HG03196 (cell line): ENCODE data around the gene NT5C3B.
"Not testable (repeated sequence)": the region's sequence is repeated elsewhere in the genome, so short reads cannot be mapped to it uniquely, and the experiment has no call there.

Source experiments
- ATAC-seq: cut with Tn5 transposase; IDR thresholded peaks from one replicate; pipeline ENCODE4 v1.9.1; 2021; ENCODE audit not compliant: unreplicated experiment

The NT5C3B gene

DNA sequence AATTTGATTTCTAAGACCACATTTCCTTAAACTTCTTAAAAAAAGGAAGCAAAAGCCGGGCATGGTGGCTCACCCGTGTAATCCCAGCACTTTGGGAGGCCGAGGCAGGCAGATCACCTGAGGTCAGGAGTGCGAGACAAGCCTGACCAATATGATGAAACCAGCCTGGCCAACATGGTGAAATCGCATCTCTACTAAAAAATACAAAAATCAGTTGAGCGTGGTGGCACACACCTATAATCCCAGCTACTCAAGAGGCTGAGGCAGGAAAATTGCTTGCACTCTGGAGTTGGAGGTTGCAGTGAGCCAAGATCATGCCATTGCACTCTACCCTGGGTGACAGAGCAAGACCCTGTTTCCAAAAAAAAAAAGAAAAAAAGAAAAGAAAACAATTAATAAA lies 4.7 kb upstream of the NT5C3B start:
- ATAC-seq: not testable (repeated sequence)

DNA sequence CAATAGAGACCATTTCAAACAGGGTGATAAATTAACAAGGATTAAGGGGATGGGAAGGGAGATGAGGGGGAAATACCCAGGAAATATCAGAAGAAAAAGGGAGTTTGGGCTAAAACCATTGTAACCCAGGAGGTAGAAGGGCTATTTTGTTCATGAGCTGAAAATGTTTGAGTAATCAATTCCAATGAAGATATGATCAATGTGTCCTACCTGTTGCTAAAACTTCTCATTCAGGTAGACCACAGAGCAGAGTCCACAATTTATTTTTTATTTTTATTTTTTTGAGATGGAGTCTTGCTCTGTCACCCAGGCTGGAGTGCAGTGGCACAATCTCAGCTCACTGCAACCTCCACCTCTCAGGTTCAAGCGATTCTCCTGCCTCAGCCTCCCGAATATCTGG lies 3.4 kb upstream of the NT5C3B start:
- not testable (repeated sequence) for ATAC-seq

DNA sequence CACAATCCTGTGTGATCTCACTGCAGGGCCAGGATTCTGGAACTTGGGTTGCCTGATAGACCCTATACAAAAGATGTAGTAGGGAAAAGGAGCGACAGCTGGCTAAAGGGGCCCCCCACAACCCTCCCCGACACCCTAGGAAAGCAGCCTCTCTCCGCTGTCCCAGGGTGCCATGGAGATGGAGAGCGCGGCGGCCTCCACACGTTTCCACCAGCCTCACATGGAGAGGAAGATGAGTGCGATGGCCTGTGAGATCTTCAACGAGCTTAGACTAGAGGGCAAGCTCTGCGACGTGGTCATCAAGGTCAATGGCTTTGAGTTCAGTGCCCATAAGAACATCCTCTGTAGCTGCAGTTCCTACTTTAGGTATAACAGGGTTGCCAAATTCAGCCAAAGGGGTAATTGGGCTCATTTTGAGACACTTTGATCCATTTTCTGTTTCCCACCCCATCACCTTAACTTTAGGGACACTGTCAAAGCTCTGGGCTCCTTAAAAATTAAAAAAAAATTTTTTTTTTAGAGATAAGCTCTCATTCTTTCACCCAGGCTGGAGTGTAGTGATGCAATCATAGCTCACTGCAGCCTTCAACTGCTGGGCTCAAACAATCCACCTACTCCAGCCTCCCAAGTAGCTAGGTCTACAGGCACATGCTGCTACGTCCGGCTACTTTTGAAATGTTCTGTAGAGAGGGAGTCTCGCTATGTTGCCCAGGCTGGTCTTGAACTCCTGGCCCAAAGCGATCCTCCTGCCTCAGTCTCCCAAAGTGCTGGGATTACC lies 1.9 kb upstream of the NT5C3B start, which contains the start of gene KLHL10:
Gene KLHL10 (plus strand): TSS at position 65 of the 778 bp plus-strand sequence. CDS start 108 bp downstream, at position 173.
- ATAC-seq: no peak

DNA sequence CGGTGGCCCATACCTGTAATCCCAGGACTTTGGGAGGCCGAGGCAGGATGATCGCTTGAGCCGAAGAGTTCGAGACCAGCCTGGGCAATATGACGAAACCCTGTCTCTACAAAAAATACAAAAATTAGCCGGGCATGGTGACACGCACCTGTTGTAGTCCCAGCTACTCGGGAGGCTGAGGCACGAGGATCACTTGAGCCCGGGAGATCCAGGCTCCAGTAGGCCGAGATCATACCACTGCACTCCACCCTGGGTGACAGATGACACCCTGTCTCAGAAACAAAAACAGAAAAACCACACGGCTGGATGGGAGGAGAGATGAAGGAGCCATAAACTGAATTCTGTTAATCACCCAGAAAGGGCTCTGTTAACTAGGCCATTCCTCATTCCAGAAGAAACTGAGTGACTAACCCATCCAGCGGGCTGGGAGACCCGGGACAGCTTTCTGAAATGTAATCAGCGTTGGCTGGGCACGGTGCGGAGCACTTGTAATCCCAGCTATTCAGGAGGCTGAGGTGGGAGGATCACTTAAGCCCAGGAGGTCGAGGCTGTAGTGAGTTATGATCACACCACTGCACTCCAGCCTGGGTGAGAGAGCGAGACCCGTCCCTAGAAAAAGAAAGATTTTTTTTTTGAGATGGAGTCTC lies 641 bp upstream of the NT5C3B start:
- no peak for ATAC-seq

DNA sequence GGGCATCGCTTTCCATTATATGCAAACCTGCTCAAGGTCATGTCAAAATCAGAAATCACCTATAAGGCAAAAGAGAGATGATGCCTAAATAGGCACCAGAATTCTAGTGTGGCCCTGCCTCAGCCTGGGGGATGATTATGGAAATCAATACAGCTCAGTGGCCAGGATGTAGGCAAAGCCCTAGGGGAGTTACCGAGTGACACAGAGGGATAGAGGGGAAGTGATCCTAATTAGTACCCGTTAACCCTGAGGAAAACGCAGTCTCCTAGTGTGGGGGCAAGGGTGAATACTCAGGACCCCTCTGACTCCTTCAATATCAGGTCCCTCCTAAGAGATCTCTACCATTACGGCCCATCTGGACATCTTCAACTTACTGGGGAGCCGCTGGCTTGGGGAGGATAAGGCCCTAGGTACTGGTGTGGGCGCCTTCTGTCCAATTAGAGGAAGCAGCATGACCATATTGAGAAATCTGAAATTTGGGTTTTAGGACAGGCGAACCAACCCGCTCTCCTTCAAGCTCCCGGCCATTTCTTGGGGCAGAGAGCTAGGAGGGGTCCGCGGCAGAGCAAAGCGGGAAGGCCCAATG lies 725 bp downstream of the NT5C3B start:
- no peak for ATAC-seq

DNA sequence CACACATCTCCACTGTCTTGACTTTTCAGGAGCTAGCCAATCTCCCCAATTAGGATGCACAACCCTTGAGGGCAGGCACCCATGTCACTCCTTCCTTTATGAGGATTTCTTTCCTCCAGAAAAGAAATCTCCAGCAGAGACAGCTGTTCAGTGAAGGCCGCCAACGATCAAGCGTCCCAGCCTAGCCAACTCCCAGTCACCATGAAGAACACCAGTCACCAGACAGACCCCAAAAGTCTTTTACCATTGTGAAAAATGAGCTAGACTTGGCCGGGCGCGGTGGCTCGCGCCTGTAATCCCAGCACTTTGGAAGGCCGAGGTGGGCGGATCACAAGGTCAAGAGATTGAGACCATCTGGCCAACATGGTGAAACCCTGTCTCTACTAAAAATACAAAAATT lies 6.1 kb downstream of the NT5C3B start:
- not testable (repeated sequence) for ATAC-seq

DNA sequence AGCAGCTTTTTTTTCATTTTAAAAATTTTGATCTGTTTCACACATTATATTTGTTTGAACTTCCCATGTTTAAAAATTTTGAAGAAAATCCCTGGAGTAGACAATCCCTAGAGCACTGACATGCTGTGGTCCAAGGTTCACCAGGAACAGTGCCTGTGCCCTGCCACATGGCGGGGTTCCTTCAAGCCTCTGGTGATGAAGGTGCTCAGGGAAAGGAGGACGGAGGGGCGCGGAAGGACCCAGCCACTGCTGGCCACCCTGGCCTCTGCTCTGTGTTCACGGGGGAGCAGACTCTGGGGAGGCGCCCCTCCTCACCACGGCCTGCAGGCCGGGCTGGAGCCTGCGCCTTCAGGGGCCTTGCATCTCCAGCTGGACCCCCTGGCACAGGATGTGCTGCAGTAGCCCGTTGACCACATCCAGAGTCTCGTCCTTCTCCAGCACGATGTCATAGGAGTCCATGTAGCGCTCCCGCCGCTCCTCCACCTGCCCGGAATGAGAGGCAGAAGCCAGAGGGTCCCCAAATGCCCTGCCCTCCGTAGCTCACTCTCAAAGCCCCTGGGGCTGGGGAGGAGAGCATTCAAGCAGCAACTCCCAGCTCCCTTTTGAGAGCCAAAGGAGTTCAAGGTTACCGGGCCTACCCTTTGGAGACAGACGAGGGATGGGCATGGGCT lies 10.7 kb downstream of the NT5C3B start:
- no peak for ATAC-seq

DNA sequence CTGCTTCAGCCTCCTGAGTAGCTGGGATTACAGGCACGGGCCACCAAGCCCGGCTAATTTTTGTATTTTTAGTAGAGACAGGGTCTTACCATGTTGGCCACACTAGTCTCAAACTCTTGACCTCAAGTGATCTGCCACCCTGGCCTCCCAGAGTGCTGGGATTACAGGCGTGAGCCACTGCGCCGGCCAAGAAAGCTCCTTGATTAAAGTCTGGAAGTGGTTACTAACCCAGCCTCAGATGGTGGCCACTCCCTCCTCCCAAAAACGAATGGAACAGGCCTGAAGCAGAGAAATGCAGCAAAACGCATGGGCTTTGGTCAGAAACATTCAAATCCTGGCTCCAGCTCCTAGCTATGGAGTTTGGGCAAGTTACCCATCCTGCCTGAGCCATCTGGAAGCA lies 11.9 kb downstream of the NT5C3B start:
- ATAC-seq: no peak

DNA sequence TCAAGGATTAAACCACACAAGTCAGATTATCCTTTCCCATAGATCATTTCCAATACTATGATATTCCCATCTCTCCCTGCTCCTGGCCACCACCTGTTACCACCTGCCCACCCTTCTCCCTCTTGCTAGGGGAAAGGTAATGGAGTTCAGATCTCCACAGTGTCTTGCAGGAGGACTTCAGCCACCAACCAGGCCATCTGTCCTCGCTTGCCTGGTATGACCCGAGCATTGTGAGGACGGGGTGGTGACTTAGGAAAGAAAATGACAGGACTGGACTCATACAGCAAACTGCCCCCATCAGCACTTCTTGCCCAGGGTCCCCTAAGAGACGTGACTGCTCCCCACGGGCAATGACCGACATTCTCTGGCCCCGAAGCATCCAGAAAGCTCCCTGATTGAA lies 12.5 kb downstream of the NT5C3B start:
- no peak for ATAC-seq

DNA sequence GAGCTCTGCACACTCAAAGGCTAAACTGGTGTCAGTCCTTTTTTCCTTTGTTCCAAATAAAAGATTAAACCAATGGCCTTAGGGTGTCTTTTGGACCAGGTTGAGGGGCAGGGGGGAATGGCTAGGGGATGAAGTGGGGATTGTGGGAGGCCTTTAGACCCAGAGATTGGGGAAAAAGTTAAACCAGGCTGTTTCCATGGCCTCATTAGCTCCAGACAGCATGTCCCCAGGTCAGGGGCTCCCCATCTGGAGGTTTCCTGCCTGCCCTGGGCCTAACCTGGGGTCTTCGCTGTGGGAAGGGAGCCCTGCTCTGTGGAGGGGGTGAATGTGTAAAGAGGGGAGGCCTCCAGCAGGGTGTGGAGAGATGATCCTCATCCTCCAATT lies 12.9 kb downstream of the NT5C3B start:
- ATAC-seq: no peak

DNA sequence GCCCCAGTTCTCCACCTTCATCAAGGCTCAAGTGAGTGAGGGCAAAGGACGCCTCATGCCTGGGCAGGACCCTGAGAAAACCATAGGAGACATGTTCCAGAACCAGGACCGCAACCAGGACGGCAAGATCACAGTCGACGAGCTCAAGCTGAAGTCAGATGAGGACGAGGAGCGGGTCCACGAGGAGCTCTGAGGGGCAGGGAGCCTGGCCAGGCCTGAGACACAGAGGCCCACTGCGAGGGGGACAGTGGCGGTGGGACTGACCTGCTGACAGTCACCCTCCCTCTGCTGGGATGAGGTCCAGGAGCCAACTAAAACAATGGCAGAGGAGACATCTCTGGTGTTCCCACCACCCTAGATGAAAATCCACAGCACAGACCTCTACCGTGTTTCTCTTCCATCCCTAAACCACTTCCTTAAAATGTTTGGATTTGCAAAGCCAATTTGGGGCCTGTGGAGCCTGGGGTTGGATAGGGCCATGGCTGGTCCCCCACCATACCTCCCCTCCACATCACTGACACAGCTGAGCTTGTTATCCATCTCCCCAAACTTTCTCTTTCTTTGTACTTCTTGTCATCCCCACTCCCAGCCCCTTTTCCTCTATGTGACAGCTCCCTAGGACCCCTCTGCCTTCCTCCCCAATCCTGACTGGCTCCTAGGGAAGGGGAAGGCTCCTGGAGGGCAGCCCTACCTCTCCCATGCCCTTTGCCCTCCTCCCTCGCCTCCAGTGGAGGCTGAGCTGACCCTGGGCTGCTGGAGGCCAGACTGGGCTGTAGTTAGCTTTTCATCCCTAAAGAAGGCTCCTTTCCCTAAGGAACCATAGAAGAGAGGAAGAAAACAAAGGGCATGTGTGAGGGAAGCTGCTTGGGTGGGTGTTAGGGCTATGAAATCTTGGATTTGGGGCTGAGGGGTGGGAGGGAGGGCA lies 13.6 kb downstream of the NT5C3B start:
- no peak for ATAC-seq

DNA sequence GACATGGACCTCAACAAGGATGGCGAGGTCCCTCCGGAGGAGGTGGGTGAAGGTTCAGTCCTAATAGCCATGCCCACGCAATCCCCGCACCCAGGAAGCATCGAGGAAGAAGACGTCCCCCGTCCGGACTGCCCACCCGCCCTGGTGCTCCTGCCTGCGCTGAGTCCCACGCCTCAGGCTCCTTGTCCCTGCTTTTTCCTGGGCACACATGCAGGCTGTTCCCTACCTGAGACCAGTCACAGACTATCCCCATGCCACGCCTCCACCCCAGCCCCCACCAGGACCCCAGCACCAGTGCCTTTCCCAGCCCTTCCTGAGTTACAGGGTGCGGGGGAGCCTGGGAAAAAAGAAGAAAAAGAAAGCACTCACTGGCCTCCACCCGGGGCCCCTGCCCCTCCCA lies 14.3 kb downstream of the NT5C3B start:
- ATAC-seq: no peak

DNA sequence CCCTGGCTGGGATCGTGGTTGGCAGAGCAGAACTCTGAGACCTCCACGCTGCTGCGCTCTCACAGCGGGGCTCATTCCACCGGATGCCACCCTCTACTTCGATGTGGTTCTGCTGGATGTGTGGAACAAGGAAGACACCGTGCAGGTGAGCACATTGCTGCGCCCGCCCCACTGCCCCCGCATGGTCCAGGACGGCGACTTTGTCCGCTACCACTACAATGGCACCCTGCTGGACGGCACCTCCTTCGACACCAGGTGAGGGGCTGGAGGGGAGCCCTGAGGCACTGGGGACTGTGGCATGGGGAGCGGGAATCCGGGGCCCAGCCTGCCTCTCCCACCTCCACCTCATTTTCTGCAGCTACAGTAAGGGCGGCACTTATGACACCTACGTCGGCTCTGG lies 18.0 kb downstream of the NT5C3B start:
- ATAC-seq: no peak

DNA sequence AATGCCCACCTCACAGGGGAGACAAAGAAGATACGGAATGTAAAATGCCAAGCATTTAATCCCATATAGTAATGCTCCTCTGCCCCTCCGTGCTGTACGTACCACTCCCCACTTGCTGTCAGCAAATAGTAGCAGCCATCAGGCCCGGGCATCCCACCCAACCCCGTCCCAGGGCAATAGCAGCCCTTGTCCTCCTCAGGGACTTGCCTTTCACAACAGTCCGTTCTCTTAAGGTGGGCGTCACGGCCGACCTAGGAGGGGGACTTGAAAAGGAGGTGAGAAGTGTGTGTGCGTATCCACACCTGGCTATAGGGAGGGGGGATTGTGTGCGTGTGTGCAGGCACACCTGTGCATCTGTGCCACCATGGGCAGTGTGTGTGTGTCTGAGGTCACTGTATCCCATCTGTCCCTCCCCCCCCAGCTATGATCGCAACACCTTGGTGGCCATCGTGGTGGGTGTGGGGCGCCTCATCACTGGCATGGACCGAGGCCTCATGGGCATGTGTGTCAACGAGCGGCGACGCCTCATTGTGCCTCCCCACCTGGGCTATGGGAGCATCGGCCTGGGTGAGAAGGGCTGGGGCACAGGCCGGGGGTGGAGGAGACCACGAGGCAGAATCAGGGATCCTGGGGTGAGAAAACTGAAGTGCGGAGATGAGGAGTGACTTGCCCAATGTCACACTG lies 19.3 kb downstream of the NT5C3B start:
- ATAC-seq: no peak

DNA sequence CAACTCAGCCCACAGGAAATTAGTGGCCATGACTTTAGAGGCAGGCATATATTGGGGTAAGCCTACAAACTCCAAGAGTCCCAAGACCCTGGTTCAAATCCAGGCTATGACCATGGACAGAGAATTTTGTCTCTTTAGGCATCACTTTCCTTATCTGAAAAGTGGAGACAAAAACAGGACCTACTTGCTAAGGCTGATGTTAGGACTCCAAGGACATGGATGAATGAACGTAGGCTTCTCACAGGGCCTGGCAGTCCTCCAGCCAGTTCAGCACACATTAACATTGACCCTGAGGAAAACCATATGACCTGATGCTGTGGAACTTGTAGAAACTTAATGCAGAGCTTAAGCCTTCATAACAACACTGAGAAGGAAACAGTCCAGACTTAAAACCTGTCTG lies 21.8 kb downstream of the NT5C3B start:
- no peak for ATAC-seq

DNA sequence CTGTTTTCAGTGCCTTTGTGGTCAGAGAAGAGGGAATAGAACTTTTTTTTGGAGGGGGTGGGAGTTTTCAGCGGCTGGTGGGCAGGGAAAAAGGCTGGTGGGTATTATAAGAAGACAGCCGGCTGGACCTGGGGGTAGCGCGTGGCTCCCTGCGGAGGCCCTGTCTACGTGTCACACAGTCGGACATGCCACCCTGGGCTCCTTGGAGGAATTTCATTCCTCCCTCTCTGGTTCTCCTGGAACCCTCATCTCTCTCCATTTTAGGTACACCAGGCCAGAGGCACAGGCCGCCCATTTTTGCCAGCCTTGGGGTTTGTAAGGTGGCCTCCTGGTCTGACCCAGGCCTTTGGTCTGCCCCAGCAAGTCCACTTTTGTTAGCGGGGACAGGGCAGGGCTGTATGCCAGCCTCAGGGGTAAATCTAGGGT lies 22.3 kb downstream of the NT5C3B start:
- no peak for ATAC-seq

DNA sequence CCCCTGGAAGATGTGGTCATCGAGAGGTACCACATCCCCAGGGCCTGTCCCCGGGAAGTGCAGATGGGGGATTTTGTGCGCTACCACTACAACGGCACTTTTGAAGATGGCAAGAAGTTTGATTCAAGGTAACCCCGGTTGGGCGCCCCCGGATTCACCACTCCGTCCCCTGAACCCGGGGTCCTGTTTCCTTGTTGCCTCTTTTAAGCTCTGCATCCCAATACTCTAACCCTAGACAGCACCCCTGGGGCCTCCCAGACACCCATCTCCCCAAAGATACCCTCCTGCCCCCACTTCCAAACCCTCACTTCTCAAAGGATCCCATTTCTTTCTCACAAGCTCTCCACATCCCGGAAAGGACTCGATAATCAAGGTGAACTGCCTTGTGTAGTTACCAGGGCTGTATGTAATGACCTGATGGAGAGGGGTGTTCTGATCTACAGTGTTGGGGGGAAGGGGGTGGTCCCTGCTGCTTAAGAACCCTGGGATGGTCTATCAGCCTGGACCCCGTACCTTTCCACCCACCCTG lies 22.8 kb downstream of the NT5C3B start:
- no peak for ATAC-seq

DNA sequence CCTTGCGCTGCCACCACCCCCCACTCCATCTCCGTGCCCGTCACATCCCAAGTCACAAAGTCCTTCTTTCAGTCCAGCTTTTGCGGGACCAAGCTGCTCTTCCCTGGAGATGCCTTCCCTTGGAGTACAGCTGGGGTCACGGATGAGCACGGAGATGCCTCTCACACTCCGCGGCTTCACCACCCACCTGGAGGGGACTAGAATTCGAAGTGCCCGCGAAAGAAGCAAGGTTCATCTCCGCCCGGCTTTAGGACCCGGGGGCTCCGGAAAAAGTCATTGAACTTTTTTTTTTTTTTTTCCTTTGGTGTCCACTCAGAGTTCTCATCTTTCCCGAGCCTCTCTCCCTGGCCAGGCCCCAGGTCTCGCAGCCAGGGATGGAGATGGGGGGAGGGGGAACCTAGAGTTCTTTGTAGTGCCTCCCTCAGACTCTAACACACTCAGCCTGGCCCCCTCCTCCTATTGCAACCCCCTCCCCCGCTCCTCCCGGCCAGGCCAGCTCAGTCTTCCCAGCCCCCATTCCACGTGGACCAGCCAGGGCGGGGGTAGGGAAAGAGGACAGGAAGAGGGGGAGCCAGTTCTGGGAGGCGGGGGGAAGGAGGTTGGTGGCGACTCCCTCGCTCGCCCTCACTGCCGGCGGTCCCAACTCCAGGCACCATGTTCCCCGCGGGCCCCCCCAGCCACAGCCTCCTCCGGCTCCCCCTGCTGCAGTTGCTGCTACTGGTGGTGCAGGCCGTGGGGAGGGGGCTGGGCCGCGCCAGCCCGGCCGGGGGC lies 23.5 kb downstream of the NT5C3B start, which contains the start of gene FKBP10:
Gene FKBP10 (plus strand): TSS at position 624 of the 771 bp plus-strand sequence. CDS start 31 bp downstream, at position 655.
- no peak for ATAC-seq
